ENCODE results near the gene XKR8.

XKR8 gene

DNA sequence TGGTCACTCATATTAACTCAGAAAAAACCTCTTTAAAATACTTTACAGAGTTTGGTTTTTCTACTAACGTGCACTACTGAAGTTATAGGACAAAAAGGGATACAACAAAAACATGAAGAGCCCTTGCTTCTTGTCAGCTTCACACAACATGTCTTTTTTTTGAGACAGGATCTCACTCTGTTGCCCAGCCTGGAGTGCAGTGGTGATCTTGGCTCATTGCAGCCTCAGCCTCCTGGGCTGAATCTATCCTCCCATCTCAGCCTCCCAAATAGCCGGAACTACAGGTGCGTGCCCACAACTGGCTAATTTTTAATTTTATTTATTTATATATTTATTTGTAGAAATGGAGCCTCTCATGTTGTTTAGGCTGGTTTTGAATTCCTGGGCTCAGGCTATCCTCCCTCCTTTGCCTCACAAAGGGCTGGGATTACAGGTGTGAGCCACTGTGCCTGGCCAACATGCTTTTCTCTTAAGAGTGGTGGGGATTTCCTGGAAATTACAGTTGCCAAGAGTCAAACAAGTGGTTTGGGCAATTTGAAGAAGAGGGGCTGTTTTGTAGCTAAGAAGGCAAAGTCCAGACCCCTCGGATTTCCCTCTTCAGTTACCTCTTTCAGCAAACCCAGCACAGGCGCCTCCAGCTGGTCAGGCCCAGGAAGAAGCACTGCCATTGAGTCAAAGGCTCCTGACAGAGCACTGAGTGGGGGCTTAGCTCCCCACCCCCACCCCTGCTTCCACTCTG, 31.4 kb upstream of the XKR8 start:
- no peak overlapping the region for H4K8ac ChIP-seq (ENCODE audit: low read depth, low read length)

DNA sequence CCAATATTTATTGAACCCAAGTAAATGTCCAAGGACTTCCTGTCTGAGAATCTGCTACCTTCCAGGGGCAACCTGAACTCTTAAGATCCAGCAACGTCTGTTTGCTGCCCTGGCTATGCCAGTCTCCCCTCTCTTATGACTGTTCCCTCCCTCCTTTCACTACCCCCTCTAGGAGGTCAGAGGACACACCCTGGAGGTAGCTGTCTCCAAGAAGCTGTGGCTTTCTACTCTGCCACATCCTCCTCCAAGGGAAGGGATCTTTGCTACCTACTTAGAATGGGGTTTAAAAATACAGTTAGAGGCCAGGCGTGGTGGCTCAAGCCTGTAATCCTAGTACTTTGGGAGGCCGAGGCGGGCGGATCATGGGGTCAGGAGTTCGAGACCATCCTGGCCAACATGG, 28.6 kb upstream of the XKR8 start:
- Histone ChIP-seq H3K4me3 (ENCODE audit: low read depth, low read length) (no peak overlapping the region), H3K18ac (ENCODE audit: low read length) (no peak overlapping the region), H3K79me2 (ENCODE audit: control insufficient read depth, insufficient read depth, low read length, poor library complexity) (no peaks in the 10 kb centered on the region), H4K12ac (ENCODE audit: low read depth, low read length) (no peak overlapping the region), H4K91ac (ENCODE audit: low read depth, low read length) (no peak overlapping the region), H2AK5ac (ENCODE audit: low read length) (no peak overlapping the region), H3K9me3 (ENCODE audit: insufficient read depth, low read depth, low read length) (no peaks in the 10 kb centered on the region), H3K9ac (ENCODE audit: low read length) (no peak overlapping the region), H3K79me1 (ENCODE audit: low read length) (peaks cover 4% of the 10 kb centered on the region), H2BK12ac (ENCODE audit: low read length) (no peak overlapping the region), H3K4me2 (ENCODE audit: low read length) (no peak overlapping the region), H3K36me3 (ENCODE audit: control insufficient read depth in 1 of 2, insufficient read depth in 2 of 2, low read length in 2 of 2) (no peaks in the 10 kb centered on the region), H3K4me1 (ENCODE audit: control insufficient read depth in 1 of 2, insufficient read depth in 2 of 2, low read length in 2 of 2) (peaks cover 5 to 9% of the 10 kb centered on the region in 2 experiments), H2BK5ac (ENCODE audit: low read depth, low read length, poor library complexity) (no peak overlapping the region), H2BK120ac (ENCODE audit: insufficient read depth, low read length, poor library complexity) (no peak overlapping the region), H3K4ac (ENCODE audit: low read depth, low read length) (no peak overlapping the region), H3K27ac (ENCODE audit: low read depth, low read length) (no peak overlapping the region), H4K8ac (ENCODE audit: low read depth, low read length) (no peak overlapping the region), H2AFZ (ENCODE audit: insufficient read depth, low read length, poor library complexity) (no peak overlapping the region), H3K23ac (ENCODE audit: low read length) (no peak overlapping the region), H3K14ac (ENCODE audit: low read length) (no peak overlapping the region), H3K27me3 (ENCODE audit: insufficient read depth, low read length) (no peaks in the 10 kb centered on the region)
- DNase-seq: no peak
- WGBS (ENCODE audit: extremely low coverage, insufficient coverage, insufficient read length): no CpG with 5 or more reads among the region's 6 CpGs

More for the DNA sequence above, 31.4 kb upstream of the XKR8 start:
- Histone ChIP-seq H2BK120ac (ENCODE audit: insufficient read depth, low read length, poor library complexity) (no peak overlapping the region), H3K14ac (ENCODE audit: low read length) (no peak overlapping the region), H3K4me3 (ENCODE audit: low read depth, low read length) (no peak overlapping the region), H2AFZ (ENCODE audit: insufficient read depth, low read length, poor library complexity) (no peak overlapping the region), H3K18ac (ENCODE audit: low read length) (no peak overlapping the region), H3K9ac (ENCODE audit: low read length) (no peak overlapping the region), H2BK5ac (ENCODE audit: low read depth, low read length, poor library complexity) (no peak overlapping the region), H3K23ac (ENCODE audit: low read length) (no peak overlapping the region), H3K79me1 (ENCODE audit: low read length) (no peaks in the 10 kb centered on the region), H3K4ac (ENCODE audit: low read depth, low read length) (no peak overlapping the region), H3K4me1 (ENCODE audit: control insufficient read depth in 1 of 2, insufficient read depth in 2 of 2, low read length in 2 of 2) (no peaks in the 10 kb centered on the region), H3K36me3 (ENCODE audit: control insufficient read depth in 1 of 2, insufficient read depth in 2 of 2, low read length in 2 of 2) (no peaks in the 10 kb centered on the region), H3K27me3 (ENCODE audit: insufficient read depth, low read length) (no peaks in the 10 kb centered on the region), H3K4me2 (ENCODE audit: low read length) (no peak overlapping the region), H3K79me2 (ENCODE audit: control insufficient read depth, insufficient read depth, low read length, poor library complexity) (no peaks in the 10 kb centered on the region), H2BK12ac (ENCODE audit: low read length) (no peak overlapping the region), H2AK5ac (ENCODE audit: low read length) (no peak overlapping the region), H3K27ac (ENCODE audit: low read depth, low read length) (no peak overlapping the region), H3K9me3 (ENCODE audit: insufficient read depth, low read depth, low read length) (no peaks in the 10 kb centered on the region), H4K12ac (ENCODE audit: low read depth, low read length) (no peak overlapping the region), H4K91ac (ENCODE audit: low read depth, low read length) (no peak overlapping the region)
- no CpG with 5 or more reads among the region's 5 CpGs for WGBS (ENCODE audit: extremely low coverage, insufficient coverage, insufficient read length)
- no peak for DNase-seq

DNA sequence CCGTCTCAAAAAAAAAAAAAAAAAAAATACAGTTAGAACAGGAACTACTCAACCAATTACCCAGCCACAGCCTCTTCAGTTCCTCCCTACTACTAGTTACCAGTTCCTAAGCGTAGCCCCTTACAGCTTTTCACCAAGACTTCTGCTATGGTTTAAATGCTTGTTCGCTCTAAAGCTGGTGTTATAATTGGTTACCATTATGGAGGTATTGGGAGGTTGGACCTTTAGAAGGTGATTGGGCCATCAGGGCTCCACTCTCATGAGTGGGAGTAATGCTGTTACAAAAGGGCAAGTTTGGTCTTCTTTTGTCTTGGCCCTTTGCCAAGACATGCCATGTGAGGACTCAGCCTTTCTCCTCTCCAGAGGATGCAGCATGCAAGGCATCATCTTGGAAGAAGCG, 28.0 kb upstream of the XKR8 start:
- H4K12ac ChIP-seq (ENCODE audit: low read depth, low read length): no peak overlapping the region
- H2BK120ac ChIP-seq (ENCODE audit: insufficient read depth, low read length, poor library complexity): no peak overlapping the region
- no peaks in the 10 kb centered on the region for H3K9me3 ChIP-seq (ENCODE audit: insufficient read depth, low read depth, low read length)
- no peak overlapping the region for H2AFZ ChIP-seq (ENCODE audit: insufficient read depth, low read length, poor library complexity)
- no peaks in the 10 kb centered on the region for H3K36me3 ChIP-seq (ENCODE audit: control insufficient read depth in 1 of 2, insufficient read depth in 2 of 2, low read length in 2 of 2)
- H3K79me2 ChIP-seq (ENCODE audit: control insufficient read depth, insufficient read depth, low read length, poor library complexity): no peaks in the 10 kb centered on the region
- H3K9ac ChIP-seq (ENCODE audit: low read length): no peak overlapping the region
- no peak overlapping the region for H3K18ac ChIP-seq (ENCODE audit: low read length)
- no peak overlapping the region for H2AK5ac ChIP-seq (ENCODE audit: low read length)
- no peak overlapping the region for H2BK5ac ChIP-seq (ENCODE audit: low read depth, low read length, poor library complexity)
- no peak overlapping the region for H3K23ac ChIP-seq (ENCODE audit: low read length)
- peaks cover 4% of the 10 kb centered on the region for H3K79me1 ChIP-seq (ENCODE audit: low read length)
- H3K4me3 ChIP-seq (ENCODE audit: low read depth, low read length): no peak overlapping the region
- no peak overlapping the region for H3K14ac ChIP-seq (ENCODE audit: low read length)
- no peaks in the 10 kb centered on the region for H3K27me3 ChIP-seq (ENCODE audit: insufficient read depth, low read length)
- H4K8ac ChIP-seq (ENCODE audit: low read depth, low read length): no peak overlapping the region
- no peak overlapping the region for H3K27ac ChIP-seq (ENCODE audit: low read depth, low read length)
- H3K4me2 ChIP-seq (ENCODE audit: low read length): no peak overlapping the region
- no peak overlapping the region for H3K4ac ChIP-seq (ENCODE audit: low read depth, low read length)
- no peak for DNase-seq
- H4K91ac ChIP-seq (ENCODE audit: low read depth, low read length): no peak overlapping the region
- WGBS (ENCODE audit: extremely low coverage, insufficient coverage, insufficient read length): no CpG with 5 or more reads among the region's 4 CpGs
- H2BK12ac ChIP-seq (ENCODE audit: low read length): no peak overlapping the region
- peaks cover 5 to 9% of the 10 kb centered on the region in 2 experiments for H3K4me1 ChIP-seq (ENCODE audit: control insufficient read depth in 1 of 2, insufficient read depth in 2 of 2, low read length in 2 of 2)

DNA sequence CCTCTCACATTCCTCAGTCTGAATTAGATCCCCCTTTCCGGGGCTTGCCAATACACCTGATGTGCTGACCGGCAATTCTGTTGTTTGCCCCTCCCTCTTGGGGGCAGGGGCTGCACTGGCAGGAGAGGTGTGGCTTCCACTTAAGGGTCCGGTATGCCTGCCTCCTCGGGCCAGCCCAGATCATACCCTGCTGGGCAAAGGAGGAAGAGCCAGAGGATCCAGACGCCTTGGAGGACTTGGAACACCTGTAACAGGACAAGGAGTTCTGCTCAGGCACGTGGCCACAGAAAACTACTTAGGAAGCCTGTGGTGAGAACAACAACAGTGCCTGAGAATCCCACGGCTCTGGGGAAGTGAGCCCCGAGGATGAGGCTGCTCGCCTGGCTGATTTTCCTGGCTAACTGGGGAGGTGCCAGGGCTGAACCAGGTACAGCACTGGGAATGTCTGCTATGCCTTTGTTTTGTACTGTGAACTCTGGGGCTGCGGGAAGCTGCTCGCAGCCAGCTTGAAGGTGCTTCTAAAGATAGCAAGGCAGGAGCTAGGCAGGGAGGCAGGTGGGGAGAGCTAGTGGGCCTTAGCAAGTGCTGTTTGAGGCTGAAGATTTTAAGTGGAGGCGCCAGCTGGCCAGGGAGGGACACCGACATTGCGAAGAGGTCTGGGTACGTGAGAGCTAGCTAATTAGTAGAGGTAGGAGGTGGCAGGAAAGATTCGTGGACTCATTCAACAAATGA, 24.8 kb upstream of the XKR8 start, which contains the start of gene SMPDL3B:
SMPDL3B (plus strand) TSS at position 183 of the 732 bp plus-strand sequence; CDS start at position 367, 184 bp downstream.
- H3K9me3 ChIP-seq (ENCODE audit: insufficient read depth, low read depth, low read length): no peaks in the 10 kb centered on the region
- peak within 1 kb of the TSS; percentile 59 for H4K12ac ChIP-seq (ENCODE audit: low read depth, low read length)
- H2AK5ac ChIP-seq (ENCODE audit: low read length): no peak within 1 kb of the TSS
- H3K4me2 ChIP-seq (ENCODE audit: low read length): peak within 1 kb of the TSS; percentile 60
- H3K27me3 ChIP-seq (ENCODE audit: insufficient read depth, low read length): no peaks in the 10 kb centered on the region
- H3K4me1 ChIP-seq (ENCODE audit: control insufficient read depth in 1 of 2, insufficient read depth in 2 of 2, low read length in 2 of 2): peaks cover 5 to 9% of the 10 kb centered on the region in 2 experiments
- peaks cover 5% of the 10 kb centered on the region for H3K79me1 ChIP-seq (ENCODE audit: low read length)
- no peak within 1 kb of the TSS for H3K4ac ChIP-seq (ENCODE audit: low read depth, low read length)
- DNase-seq: peak in 1 of 2 donors; percentile 29
- peak within 1 kb of the TSS; percentile 69 for H3K14ac ChIP-seq (ENCODE audit: low read length)
- H2BK5ac ChIP-seq (ENCODE audit: low read depth, low read length, poor library complexity): peak within 1 kb of the TSS; percentile 23
- WGBS (ENCODE audit: extremely low coverage, insufficient coverage, insufficient read length): no CpG with 5 or more reads among the region's 16 CpGs
- H2BK120ac ChIP-seq (ENCODE audit: insufficient read depth, low read length, poor library complexity): peak within 1 kb of the TSS; percentile 10
- peak within 1 kb of the TSS; percentile 20 for H2BK12ac ChIP-seq (ENCODE audit: low read length)
- H2AFZ ChIP-seq (ENCODE audit: insufficient read depth, low read length, poor library complexity): peak within 1 kb of the TSS; percentile 67
- peak within 1 kb of the TSS; percentile 67 for H4K8ac ChIP-seq (ENCODE audit: low read depth, low read length)
- no peak within 1 kb of the TSS for H3K9ac ChIP-seq (ENCODE audit: low read length)
- peak within 1 kb of the TSS; percentile 32 for H4K91ac ChIP-seq (ENCODE audit: low read depth, low read length)
- H3K23ac ChIP-seq (ENCODE audit: low read length): no peak within 1 kb of the TSS
- no peak within 1 kb of the TSS for H3K4me3 ChIP-seq (ENCODE audit: low read depth, low read length)
- no peak within 1 kb of the TSS for H3K27ac ChIP-seq (ENCODE audit: low read depth, low read length)
- H3K18ac ChIP-seq (ENCODE audit: low read length): peak within 1 kb of the TSS; percentile 30
- H3K36me3 ChIP-seq (ENCODE audit: control insufficient read depth in 1 of 2, insufficient read depth in 2 of 2, low read length in 2 of 2): no peaks in the 10 kb centered on the region
- no peaks in the 10 kb centered on the region for H3K79me2 ChIP-seq (ENCODE audit: control insufficient read depth, insufficient read depth, low read length, poor library complexity)

Measured in trophoblast cell (in vitro differentiated cells and primary cell).